T-helper 1 cell treated with Interleukin-12 subunit alpha and Interleukin-12 subunit beta and Interleukin-4 antibody, amounts not matched to agents 30 μg/mL and 1 μg/mL, for 36 hours (primary cell): ENCODE results near the gene SLFN12.

ENCODE experiments used
- H3K27ac Mint-ChIP-seq: one replicate; pipeline ENCODE4 v1.8.0; 2021; ENCODE audit warnings: mild to moderate bottlenecking, mixed read lengths
- H3K27me3 Mint-ChIP-seq: one replicate; pipeline ENCODE4 v1.8.0; 2021; ENCODE audit warnings: low read depth, mixed read lengths
- H3K36me3 Mint-ChIP-seq: one replicate; pipeline ENCODE4 v1.8.0; 2021; ENCODE audit warnings: low read depth, mixed read lengths
- H3K4me1 Mint-ChIP-seq: one replicate; pipeline ENCODE4 v1.8.0; 2021; ENCODE audit warnings: low read depth, mixed read lengths
- H3K4me3 Mint-ChIP-seq: one replicate; pipeline ENCODE4 v1.8.0; 2021; ENCODE audit warnings: mild to moderate bottlenecking, moderate library complexity, mixed read lengths
- H3K9me3 Mint-ChIP-seq: one replicate; pipeline ENCODE4 v1.8.0; 2021; ENCODE audit warnings: mixed read lengths

Gene SLFN12

GRCh38 chr17:35377706-35378105, 54.6 kb downstream of the SLFN12 start:
- no peak overlapping the region for H3K27ac Mint-ChIP-seq

GRCh38 chr17:35377068-35377467, 55.2 kb downstream of the SLFN12 start:
- peaks cover 13% of the 10 kb centered on the region for H3K9me3 Mint-ChIP-seq
- H3K4me3 Mint-ChIP-seq = no peak overlapping the region
- H3K4me1 Mint-ChIP-seq = peaks cover 24% of the 10 kb centered on the region
- H3K36me3 Mint-ChIP-seq = peaks cover 8% of the 10 kb centered on the region
- no peak overlapping the region for H3K27ac Mint-ChIP-seq
- peaks cover 7% of the 10 kb centered on the region for H3K27me3 Mint-ChIP-seq

More at GRCh38 chr17:35377706-35378105, 54.6 kb downstream of the SLFN12 start:
- Mint-ChIP-seq H3K9me3 (peaks cover 19% of the 10 kb centered on the region), H3K4me1 (peaks cover 25% of the 10 kb centered on the region), H3K36me3 (peaks cover 9% of the 10 kb centered on the region), H3K27me3 (peaks cover 7% of the 10 kb centered on the region), H3K4me3 (no peak overlapping the region)

GRCh38 chr17:35376245-35376644, 56.1 kb downstream of the SLFN12 start:
- peaks cover 5% of the 10 kb centered on the region for H3K27me3 Mint-ChIP-seq
- H3K4me1 Mint-ChIP-seq = peaks cover 28% of the 10 kb centered on the region
- peak overlapping the region; percentile 37 for H3K27ac Mint-ChIP-seq
- peak overlapping the region; percentile 14 for H3K4me3 Mint-ChIP-seq
- H3K36me3 Mint-ChIP-seq = peaks cover 11% of the 10 kb centered on the region
- peaks cover 8% of the 10 kb centered on the region for H3K9me3 Mint-ChIP-seq

DNA sequence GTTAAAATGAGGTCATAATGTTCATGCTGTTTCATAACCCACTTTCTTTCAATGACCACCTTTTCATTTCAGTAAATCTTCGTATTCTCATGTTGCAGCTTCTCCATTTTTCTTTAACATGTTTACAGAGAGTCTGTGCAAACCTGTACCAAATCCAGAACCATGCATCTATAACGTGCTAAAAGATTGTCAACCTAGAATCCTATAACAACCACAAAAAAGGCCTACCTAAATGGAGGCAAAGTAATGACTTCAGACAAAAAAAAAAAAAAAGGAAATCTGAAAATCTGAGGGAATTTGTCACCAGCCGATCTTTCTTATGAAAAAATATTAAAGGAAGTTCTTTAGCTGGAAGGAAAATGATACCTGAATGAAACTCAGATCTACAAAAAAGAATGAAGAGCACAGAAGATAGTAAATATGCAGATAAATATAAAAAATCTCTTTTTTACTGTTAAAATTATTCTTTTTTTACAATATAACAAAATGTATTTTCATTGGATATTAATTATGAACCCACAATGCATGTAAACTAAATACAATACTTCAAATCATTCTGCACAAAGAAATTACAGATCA, 57.4 kb downstream of the SLFN12 start:
- Mint-ChIP-seq H3K36me3 (peaks cover 24% of the 10 kb centered on the region), H3K27me3 (peaks cover 1% of the 10 kb centered on the region), H3K9me3 (peaks cover 19% of the 10 kb centered on the region), H3K4me1 (peaks cover 40% of the 10 kb centered on the region), H3K27ac (peak overlapping the region; percentile 96), H3K4me3 (peak overlapping the region; percentile 95)

DNA sequence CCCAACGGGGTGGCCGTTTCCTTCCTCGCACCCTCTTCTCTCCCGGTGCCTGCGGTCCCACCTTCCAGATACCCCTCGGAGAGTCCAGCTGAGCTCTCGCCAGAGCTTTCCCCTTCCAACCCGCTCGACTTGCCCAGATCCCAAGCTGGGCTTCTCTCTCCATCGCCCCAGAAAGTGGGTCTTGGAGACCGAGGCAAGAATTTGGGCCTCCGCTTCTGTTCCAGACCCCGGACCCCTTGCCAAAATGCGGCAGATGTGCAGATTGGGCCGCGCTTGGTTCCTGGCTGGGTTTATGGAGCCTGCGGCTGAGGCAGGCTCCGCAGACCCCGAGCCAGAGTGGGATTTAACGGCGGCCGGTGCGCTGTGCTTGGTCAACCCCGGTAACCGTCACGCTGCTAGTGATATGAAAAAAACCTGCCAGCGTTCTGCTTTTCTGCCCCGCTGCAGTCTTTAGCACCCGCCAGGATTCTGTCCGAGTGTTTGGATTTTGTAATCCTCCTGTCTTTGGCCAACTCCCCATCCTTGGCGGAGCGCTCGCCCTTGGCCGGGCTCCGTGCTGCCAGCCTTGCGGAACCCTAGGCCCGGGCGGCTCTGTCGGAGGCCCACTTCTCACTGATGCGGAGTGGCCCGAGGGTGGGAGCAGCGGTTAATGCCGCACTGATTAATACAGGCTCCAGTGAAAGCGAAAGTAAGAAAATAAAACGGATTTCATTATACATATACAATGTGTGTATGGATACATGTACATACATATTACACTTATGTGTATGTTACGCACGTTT, 58.1 kb downstream of the SLFN12 start:
- Mint-ChIP-seq H3K9me3 (peaks cover 21% of the 10 kb centered on the region), H3K27me3 (no peaks in the 10 kb centered on the region), H3K4me3 (peak overlapping the region; percentile 95), H3K36me3 (peaks cover 28% of the 10 kb centered on the region), H3K27ac (peak overlapping the region; percentile 96), H3K4me1 (peaks cover 47% of the 10 kb centered on the region)

DNA sequence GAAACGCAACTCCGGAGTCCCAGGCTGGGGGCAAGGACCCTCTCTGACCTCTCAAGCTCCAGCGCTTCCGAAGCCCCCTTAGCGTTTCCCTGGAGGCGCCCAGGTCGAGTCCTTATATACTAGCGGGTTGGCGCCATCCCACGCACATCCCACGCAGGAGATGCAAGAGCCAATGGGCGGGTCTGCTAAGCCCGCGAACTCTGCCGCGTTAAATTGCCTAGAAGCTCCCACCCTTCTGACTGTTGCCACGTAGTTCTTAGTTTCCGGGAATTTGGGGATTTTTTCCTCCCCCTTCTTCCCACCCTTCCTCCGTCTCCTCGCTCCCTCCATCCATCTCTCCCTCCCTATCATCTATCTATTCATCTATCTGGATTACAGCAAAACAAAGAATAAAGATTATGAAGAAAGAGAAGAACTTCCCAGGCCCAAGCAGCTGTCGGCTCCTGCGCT, 58.7 kb downstream of the SLFN12 start, which contains the start of gene SLFN11:
Gene SLFN11 (minus strand): TSS at position 88 of the 450 bp plus-strand sequence. CDS start 9,814 bp downstream, outside the sequence.
- Mint-ChIP-seq H3K27me3 (no peaks in the 10 kb centered on the region), H3K9me3 (peaks cover 21% of the 10 kb centered on the region), H3K4me1 (peaks cover 51% of the 10 kb centered on the region), H3K4me3 (peak within 1 kb of the TSS; percentile 95), H3K27ac (peak within 1 kb of the TSS; percentile 96), H3K36me3 (peaks cover 32% of the 10 kb centered on the region)

DNA sequence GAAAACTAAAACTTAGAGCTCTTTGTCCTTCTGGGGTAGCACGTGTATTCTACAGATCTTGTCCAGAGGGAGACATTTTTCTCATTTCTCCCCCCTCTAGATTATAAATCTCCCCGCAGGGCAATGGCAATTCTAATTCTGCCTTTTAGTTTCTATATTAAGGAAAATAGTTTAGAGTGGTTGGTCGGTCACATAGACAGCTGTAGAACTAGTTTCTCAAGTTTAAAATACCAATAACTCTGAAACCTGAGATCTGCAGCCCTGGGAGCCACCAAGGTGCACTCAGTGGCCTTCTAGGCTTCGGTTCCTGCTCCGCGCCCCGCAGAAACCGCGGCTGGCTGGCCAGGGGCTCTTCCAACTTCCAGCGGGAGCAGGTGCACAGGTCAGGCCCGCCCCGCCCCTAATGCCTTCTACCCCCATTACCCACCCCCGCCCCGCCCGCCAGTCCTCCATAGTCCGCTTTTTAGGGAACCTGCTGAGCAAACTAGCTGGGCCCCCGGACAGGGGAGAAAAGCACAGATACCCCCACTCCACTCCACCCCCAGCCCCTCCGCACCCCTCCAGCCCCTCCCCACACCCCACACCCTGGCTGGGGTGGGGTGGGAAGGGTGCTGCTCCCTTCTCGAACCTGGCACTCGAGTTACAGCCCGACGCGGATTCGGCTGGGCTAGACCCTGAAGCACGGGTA, 59.3 kb downstream of the SLFN12 start:
- Mint-ChIP-seq H3K4me1 (peaks cover 56% of the 10 kb centered on the region), H3K4me3 (peak overlapping the region; percentile 95), H3K27ac (peak overlapping the region; percentile 96), H3K27me3 (no peaks in the 10 kb centered on the region), H3K36me3 (peaks cover 36% of the 10 kb centered on the region), H3K9me3 (peaks cover 21% of the 10 kb centered on the region)

GRCh38 chr17:35371934-35372333, 60.4 kb downstream of the SLFN12 start:
- H3K4me3 Mint-ChIP-seq = peak overlapping the region; percentile 78
- peak overlapping the region; percentile 5 for H3K27ac Mint-ChIP-seq
- H3K4me1 Mint-ChIP-seq = peaks cover 58% of the 10 kb centered on the region

DNA sequence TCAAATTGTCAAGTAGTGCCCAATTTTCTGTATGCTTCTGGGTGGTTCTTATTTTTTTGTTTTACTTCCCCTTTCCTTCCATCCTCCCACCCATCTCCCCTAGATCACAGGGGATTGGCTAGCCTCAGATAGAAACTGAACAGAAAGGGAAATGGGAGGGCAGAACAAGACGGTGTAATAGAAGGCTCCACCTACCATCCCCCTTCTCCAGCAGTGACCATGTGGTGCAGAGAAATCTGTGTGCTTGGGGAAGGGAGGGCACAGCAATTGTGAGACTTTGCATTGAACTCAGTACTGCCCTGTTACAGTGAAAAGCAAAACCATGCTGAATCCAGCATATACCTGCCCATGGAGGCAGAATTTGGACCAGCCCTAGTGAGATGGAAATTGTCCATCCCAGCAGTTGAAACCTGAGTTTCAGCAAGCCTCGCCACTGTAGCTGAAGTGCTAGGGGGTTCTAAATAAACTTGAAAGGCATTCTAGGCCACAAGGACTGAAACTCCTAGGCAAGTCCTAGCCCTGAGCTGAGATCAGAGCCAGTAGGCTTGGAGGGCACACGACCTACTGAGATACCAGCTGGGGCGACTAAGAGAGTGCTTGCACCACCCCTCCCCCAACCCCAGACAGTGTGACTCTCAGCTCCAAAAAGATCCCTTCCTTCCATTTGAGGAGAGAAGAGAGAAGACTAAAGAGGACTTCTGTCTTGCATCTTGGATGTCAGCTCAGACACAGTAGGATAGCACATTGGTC, 64.0 kb downstream of the SLFN12 start:
- H3K4me1 Mint-ChIP-seq = peaks cover 63% of the 10 kb centered on the region
- peaks cover 61% of the 10 kb centered on the region for H3K36me3 Mint-ChIP-seq

More at GRCh38 chr17:35371934-35372333, 60.4 kb downstream of the SLFN12 start:
- H3K27me3 Mint-ChIP-seq = no peaks in the 10 kb centered on the region
- peaks cover 21% of the 10 kb centered on the region for H3K9me3 Mint-ChIP-seq
- peaks cover 37% of the 10 kb centered on the region for H3K36me3 Mint-ChIP-seq

DNA sequence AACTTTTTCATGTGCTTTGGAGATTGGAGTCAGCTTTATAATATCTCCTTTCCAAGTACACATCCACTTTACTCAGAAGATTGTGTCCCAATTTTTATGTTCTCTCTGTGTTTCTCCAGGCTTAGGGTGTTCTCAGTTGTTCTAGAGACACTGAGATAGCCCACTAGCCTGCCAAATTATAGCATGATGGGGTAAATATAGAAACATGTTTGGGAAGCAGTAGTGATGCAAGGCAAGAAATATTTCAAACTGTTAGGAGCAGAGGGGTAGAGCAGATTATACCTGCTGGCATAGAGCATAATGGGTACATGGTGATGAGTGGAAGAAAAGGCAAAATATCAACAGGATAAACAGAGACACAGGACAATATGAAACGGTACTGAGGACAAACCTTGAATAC, 71.3 kb downstream of the SLFN12 start:
- Mint-ChIP-seq H3K9me3 (no peaks in the 10 kb centered on the region), H3K27me3 (no peaks in the 10 kb centered on the region), H3K4me1 (peaks cover 42% of the 10 kb centered on the region), H3K27ac (peak overlapping the region; percentile 31), H3K4me3 (no peak overlapping the region), H3K36me3 (peaks cover 64% of the 10 kb centered on the region)

More for the DNA sequence above, 64.0 kb downstream of the SLFN12 start:
- H3K27ac Mint-ChIP-seq = peak overlapping the region; percentile 60
- peaks cover 21% of the 10 kb centered on the region for H3K9me3 Mint-ChIP-seq
- H3K4me3 Mint-ChIP-seq = peak overlapping the region; percentile 21
- no peaks in the 10 kb centered on the region for H3K27me3 Mint-ChIP-seq
